ENCODE data around the gene ATP6AP1.
A peak's percentile ranks its signal among the peaks of the same experiment; 100 is the strongest.

ATP6AP1 gene

DNA sequence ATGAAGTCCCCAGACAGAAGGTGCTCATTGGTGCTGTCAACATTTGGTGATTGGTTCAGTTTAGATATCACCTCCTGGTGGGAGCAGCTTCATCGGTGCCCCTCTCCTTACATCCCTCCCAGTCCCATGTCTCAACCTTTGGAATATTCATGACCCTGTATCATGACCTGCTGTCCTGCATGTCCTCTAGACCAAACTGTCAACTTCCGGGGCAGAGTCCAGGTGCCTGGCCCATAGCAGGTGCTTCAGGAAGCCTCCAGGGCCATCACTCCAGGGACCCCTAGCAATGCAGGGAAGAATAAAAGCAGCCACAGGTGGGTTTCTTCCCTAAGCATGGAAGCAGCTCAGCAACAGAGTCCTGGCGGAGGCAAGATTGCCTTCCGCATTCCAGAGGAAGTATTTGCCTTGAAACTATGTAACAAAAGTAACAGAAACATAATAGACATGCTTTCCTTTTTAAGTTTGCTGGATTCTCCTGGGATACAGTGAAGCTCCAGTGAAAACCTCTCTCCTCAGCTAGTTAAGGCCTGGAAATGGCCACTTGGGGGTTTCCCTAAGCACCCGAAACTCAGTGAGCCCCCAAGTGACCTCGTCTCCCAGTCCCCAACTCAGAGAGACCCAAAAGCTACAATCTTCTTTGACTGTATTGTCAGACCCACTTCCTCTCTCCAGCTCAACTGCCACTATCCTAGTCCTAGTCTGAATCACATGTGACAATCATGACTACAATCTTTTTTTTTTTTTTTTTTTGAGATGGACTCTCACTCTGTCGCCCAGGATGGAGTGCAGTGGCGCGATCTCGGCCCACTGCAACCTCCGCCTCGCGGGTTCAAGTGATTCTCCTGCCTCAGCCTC, 1.3 kb upstream of the ATP6AP1 start:
- DNase-seq (ENCODE audit: low read depth in 3 of 3) = no peak

DNA sequence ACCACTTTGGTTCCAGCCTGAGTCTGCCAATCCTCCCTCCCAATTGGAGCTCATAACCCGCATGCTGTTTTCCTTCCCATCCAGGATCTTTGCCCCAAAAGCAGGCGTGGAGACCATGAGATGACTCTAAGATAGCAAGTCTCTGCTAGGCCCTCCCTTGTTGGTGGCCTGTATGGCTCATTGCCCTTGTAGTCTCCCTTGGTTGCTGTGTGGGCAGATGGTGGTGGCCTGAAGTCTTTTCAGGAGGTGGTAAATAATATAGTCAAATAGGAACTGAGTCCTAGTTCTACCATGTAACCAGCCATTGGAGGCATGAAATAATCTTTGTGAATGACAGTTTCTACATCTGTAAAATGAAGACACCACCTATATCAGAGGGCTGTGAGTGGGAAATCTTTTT, 1.2 kb downstream of the ATP6AP1 start:
- no peak for DNase-seq (ENCODE audit: low read depth in 3 of 3)

DNA sequence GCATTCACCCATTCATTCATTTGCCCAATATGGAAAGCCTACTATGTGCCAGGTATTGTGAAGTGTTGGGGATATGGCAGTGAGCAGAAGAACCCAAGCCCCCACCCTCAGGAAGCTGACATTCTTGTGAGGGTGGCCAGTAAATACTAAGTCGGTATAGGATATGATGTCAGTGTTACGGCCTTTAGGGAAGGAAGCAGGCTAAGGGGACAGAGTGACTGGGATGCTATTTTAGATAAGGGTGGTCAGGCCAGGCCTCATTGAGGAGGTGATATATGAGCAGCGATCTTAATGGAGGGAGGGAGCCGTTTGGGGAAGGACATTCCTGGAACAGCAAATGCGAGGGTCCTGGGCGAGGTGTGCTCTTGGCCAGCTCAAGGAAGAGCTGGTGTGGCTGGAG, 2.0 kb downstream of the ATP6AP1 start:
- no peak for DNase-seq (ENCODE audit: low read depth in 3 of 3)

DNA sequence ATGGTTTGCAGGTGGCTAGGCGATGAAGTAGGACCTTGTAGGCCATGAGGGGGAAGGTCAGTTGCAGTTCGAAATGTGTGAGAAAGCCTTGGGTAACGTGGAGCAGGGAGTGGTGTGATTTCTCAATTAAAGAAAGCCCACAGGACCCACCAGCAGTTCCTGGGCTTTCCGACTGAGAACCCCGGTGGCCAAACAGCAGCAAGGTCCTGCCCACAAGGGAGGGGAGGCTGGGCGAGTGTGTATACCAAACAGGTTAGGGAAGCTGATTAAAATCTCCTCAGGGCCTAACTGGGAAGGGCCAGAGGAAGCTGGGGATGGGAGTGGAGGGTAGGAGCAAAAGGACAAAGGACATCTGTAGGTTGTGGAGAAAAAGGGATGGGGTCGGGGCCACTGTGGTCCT, 2.4 kb downstream of the ATP6AP1 start:
- DNase-seq (ENCODE audit: low read depth in 3 of 3) = no peak

DNA sequence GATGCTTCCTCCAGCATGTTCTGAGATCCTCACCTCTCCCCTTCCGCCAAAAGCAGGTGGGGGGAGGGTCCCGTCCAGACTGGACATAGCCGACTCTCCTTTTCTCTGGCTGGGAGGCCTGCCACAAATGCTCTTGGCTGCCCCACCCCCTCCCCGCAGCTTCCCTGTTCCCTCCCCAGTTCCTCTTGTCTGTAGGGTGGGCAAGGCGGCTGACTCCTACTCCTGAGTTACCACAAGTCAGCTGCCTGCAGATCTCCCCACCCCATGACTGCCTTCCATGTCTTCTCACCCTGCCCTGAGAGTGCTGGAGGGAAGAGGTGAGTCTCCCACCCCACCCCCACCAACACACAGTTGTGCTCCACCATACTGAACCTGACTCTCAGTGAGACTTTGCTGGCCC, 2.9 kb downstream of the ATP6AP1 start:
- no peak for DNase-seq (ENCODE audit: low read depth in 3 of 3)

DNA sequence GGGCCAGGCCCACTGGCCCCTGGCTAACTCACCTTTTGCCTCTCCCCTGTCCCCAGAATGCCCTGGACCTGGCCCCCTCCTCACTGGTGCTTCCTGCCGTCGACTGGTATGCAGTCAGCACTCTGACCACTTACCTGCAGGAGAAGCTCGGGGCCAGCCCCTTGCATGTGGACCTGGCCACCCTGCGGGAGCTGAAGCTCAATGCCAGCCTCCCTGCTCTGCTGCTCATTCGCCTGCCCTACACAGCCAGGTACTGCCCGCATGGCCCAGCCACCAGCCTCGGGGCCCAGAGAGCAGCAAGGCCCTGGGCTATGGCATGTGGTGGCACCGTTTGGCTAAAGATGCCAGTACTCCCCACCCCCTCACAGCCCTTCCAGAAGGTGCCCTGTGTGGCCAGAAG, 3.7 kb downstream of the ATP6AP1 start:
- DNase-seq (ENCODE audit: low read depth in 3 of 3) = no peak

DNA sequence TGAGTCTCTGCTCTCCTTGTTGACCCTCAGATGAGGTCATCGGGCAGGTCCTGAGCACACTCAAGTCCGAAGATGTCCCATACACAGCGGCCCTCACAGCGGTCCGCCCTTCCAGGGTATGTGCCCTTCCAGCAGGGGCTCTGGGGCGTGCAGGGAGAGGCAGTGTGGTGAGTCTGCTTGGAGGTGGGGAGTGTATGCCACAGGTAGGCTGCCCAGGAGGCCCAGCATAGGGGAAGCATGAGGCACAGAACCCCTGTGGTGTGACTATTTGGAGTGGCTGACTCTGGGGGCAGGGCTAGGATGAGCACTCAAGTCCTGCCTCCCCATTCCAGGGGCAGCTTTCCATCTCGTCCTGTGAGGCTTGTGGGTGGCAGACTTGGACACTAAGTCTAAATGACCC, 5.1 kb downstream of the ATP6AP1 start:
- DNase-seq (ENCODE audit: low read depth in 3 of 3) = no peak

DNA sequence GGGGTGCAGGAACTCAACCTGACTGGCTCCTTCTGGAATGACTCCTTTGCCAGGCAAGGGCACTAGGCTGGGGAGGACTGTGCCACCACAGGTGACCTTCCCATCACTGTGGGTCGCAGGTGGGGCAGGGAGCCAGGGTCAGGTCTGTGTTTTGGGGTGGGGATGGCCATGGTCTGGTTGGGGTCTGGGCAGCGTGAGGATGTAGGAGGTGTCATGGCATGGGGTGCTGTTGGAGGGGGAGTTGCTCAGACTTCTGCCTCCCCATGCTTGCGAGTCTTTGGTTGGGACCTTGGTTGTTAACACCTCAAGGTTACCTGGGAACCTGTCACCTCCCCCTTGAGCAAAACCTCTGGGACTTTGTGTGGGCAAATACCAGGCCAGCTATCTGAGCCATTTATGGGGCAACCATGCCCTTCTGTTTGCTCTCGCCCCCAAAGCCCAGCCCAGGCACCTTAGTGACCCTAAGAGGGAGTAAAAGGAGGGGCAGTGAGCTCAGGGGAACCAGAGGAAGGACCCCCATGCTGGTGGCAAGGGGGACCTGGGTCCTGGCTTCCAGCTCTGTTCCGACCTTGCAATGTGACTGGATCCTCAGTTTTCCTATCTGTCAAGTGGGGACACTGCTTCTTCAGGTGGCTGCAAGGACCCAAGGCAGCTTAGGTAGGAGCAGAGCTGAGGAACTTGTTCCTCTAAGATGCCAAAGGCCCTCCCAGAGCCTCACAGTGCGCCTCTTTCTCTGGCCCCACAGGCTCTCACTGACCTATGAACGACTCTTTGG, 6.1 kb downstream of the ATP6AP1 start:
- DNase-seq (ENCODE audit: low read depth in 3 of 3) = no peak

DNA sequence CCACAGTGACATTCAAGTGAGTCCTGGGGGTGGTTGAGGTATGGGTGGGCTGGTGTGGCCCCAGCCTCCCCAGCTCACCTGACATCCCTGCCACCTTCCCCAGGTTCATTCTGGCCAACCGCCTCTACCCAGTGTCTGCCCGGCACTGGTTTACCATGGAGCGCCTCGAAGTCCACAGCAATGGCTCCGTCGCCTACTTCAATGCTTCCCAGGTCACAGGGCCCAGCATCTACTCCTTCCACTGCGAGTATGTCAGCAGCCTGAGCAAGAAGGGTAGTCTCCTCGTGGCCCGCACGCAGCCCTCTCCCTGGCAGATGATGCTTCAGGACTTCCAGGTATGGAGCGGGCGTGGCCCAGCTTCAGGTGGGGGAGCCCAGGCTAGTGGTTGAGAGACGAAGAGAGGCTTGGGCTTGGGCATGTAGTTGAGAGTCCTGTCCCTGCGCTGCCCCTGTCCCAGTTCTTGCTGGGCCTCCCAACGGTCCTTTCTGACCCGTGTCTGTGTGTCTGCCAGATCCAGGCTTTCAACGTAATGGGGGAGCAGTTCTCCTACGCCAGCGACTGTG, 6.8 kb downstream of the ATP6AP1 start:
- DNase-seq (ENCODE audit: low read depth in 3 of 3) = no peak

DNA sequence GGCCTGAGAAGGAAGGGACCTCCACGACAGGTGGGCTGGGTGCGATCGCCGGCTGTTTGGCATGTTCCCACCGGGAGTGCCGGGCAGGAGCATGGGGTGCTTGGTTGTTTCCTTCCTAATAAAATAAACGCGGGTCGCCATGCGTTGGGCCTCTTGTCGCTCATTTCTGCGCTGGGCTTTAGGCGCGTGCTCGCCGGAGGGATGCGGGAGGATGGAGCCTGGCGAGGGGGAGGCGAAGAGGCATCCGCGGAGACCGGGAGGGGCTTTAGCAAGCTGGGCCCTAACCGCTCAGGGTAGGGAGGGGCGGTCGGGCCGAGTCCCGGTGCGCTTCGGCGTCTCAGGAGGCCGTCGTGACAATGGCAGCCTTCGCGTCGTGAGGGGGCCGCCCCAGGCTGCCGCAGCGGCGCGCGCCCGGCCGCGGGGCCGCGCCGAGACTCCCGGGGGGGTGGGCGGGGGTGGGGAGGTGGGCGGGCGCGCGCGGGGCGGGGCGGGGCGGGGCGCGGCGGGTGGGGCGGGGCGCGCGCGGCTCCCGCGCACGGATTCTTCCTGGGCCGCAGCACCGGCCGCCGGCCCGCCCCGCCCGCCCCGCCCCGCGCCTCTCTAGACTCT, 8.0 kb downstream of the ATP6AP1 start:
- DNase-seq (ENCODE audit: low read depth in 3 of 3) = peak in 1 of 3 experiments; percentile 36

DNA sequence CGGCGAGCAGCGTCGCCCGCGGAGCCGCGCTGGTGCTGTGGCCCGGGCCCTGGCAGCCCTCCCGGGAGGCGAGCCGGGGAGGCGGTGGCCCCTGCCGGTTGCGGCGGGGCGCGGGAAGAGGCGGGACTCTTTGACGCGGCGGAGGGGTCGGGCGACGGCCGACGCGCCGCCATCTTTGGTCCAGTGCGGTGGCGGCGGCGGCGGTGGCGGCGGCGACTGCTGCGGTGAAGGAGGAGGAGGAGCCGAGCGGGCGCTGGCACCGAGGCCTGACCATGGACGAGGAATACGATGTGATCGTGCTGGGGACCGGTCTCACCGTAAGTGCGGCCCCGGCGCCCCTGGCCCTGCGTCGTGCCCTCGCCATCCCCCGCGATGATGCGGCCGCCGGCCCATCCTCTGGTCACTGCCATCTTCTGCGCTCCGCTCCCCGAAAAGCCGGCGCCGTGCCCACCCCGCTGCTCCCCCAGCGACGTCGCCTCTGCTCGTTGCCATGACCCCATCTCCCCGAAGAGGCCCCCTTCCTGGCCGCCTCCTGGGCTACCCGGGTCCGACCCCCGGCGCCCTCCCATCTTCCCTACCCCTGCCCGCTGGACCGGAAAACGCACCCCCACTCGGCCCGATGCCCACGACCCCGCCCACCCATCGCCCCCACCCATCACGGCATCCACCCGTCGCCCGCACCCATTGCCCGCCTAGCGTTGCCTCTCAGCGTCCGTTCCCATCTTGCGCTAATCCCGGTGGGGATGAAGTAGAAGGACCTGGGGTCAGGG, 8.7 kb downstream of the ATP6AP1 start, which contains the start of gene GDI1:
Gene GDI1 (plus strand): TSS at position 172 of the 770 bp plus-strand sequence. CDS start 101 bp downstream, at position 273.
- DNase-seq (ENCODE audit: low read depth in 3 of 3) = peak in 1 of 3 experiments; percentile 51

DNA sequence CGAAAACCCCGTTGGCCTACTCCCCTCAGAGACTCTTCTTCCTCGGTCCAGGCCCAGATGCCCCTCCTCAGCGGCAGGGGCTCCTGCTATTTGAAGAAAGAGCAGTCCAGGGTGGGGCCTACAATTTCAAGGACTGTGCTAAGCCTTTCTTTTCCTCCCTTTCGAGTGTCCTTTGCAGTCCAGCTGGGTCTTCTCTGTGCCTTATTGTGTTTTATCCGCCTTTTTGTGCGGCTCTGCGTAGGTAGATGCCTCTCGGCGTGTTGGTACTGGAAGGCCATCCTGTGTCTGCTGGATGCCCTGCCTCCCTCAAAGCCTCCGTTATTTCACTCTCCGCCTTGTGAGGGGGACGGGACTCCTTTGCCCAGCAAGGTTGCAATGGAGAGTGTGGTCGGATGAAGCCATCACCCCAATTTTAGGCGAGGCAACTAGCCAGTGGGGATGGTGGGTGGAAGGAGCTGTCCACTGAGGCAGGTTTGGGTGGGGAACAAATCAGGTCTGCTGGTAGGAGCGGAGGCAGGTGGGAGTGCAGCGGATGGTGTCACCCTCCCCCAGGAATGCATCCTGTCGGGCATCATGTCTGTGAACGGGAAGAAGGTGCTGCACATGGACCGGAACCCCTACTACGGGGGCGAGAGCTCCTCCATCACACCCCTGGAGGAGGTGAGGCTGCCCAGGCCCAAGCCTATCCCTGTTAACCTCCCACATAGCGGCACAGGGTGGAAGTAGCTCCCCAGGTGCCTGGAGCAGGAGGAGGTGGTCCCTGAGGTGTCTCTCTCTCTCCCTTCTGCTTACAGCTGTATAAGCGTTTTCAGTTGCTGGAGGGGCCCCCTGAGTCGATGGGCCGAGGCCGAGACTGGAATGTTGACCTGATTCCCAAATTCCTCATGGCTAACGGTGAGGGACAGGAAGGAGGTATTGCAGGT, 9.8 kb downstream of the ATP6AP1 start:
- DNase-seq (ENCODE audit: low read depth in 3 of 3) = no peak

DNA sequence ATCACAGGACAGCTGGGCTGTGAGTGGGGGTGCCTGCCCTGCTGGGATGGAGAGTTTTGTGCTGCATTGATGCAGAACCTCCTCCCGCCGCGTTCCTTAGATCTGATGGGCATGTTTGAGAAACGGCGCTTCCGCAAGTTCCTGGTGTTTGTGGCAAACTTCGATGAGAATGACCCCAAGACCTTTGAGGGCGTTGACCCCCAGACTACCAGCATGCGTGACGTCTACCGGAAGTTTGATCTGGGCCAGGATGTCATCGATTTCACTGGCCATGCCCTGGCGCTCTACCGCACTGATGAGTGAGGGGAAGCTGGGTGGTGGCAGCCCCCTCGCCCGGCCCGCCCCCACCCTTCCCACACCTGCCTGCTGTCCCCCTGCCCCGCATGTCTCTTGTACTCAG, 11.4 kb downstream of the ATP6AP1 start:
- DNase-seq (ENCODE audit: low read depth in 3 of 3) = no peak

DNA sequence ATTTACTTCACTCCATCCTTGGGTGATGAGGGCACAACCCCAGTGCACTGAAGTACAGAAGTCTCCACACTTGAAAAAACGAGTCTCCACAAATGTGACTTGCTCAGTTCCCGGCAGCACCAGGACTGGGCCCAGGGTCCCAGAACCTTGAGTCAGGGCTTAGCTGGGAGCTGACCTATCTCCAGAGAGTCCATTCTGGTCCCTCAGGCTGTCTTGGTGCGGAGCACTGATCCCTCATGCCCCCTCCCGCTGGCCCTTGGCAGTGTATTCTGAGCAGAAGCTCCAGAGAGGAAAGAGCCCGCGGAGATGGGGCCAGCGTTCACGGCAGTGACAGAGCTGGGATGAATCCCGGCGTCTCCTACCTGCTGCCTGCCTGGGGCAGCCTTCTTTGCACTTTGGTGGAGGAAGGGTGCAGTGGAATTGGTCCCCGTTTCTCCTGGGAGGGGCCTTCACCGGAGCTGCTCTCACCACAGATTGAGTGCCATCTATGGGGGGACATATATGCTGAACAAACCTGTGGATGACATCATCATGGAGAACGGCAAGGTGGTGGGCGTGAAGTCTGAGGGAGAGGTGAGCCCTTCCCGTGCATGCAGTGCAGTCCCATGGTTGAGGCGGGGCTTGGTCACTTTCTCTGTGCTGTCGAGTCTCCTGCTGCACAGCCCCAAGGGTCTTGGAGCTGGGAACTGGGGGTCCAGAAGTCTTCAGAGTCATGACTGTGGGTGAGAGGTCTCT, 12.3 kb downstream of the ATP6AP1 start:
- no peak for DNase-seq (ENCODE audit: low read depth in 3 of 3)

DNA sequence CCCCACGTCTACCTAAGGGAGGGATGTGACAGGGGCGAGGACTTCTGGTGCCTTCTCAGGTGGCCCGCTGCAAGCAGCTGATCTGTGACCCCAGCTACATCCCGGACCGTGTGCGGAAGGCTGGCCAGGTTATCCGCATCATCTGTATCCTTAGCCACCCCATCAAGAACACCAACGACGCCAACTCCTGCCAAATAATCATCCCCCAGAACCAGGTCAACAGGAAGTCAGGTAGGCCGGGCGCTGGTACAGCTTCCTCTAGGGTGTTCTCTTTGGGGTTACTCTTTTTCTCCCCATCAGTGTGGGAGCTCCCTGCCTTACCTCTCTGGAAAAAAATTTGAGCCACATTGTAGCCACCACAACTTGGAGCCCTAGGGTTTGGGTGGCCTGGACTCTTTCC, 13.1 kb downstream of the ATP6AP1 start:
- DNase-seq (ENCODE audit: low read depth in 3 of 3) = no peak

DNA sequence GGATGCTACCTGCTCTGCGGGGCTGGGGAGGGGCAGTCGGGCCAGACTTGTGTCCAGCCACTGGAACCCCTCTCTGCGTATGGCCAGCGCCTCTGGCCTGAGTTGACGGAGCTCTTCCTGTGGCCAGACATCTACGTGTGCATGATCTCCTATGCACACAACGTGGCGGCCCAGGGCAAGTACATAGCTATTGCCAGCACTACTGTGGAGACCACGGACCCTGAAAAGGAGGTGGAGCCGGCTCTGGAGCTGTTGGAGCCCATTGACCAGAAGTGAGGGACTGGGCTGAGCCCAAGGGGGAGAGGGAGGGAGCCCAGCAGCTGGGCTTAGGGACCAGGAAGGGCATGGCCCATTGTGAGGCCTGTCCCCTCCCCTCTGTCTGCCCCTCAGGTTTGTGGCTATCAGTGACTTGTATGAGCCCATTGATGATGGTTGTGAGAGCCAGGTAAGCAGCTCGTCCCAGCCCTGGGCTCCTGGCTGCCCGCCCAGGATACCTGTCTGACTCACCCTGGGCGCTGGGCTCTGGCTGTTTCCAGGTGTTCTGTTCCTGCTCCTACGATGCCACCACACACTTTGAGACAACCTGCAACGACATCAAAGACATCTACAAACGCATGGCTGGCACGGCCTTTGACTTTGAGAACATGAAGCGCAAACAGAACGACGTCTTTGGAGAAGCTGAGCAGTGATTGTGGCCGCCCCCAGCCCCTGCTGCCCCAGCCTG, 13.7 kb downstream of the ATP6AP1 start:
- DNase-seq (ENCODE audit: low read depth in 3 of 3) = no peak

DNA sequence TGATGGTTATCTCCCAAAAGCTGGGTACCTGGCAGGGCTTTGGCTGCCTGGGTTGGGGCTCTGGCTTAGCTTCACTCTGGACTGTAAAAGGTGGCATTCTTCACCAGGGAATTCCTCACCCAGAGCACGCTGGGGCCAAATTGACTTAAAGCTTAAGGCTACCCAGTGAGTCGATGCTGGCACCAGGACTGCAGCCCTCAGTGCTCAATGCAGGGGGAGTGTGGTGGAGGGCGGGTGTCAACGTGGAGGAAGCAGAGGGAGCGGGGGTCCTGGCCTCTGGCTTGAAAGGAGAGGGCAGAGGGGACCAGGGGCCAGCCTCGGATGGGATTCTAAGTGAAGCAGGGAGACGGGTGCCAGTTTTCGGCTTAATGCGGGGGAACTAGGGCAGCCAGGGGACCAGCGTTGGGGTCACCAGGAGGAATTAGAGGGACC, 15.0 kb downstream of the ATP6AP1 start:
- no peak for DNase-seq (ENCODE audit: low read depth in 3 of 3)

DNA sequence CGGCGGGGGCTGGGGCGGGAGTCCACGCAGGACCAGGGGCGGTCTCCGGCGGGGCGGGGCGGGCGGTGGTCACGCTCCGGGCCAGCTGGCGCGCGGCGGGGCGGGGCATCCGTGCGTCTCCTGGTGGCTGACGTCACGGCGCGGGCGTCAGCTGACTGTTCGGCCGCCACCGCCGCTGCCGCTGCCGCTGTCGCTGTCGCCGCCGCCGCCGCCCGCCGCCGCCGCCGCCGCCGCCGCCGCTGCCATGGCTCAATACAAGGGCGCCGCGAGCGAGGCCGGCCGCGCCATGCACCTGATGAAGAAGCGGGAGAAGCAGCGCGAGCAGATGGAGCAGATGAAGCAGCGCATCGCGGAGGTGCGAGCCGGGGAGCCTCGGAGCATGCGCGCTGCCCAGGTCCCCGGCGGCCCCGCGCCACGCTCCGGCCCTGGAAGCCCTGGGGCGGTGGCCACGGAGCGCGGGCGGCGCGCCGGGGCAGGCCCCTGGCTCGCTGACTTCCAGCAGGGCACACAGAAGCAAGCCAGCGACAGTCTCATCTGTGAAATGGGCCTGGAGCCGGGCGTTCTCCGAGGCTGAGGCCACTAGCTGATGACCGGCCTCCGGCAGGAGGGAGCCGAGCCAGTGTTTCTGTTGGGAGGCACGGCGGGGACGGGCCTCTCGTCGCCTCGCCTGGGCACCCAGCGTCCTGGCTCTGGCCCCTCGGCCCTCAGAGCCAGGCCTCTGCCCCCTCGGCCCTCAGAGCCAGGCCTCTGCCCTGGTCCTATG, 15.7 kb downstream of the ATP6AP1 start, which contains the start of gene FAM50A:
Gene FAM50A (plus strand): TSS at position 150 of the 763 bp plus-strand sequence. CDS start 95 bp downstream, at position 245.
- peak; percentile 32 to 72 (median 55) for DNase-seq (ENCODE audit: low read depth in 3 of 3)
